B cell (primary cell): ENCODE data around the gene CCDC186. TPM values are rescaled to one million over a fixed set of nuclear protein-coding genes. Genes with fewer than 3 reads are reported as not detected.

Experiments used
- ATAC-seq: fragments of 200-7000 bp; cut with Tn5 transposase; one replicate; pipeline ENCODE4 v1.10.0; 2021; ENCODE audit warnings: low read depth, mild to moderate bottlenecking, moderate number of reproducible peaks, moderate library complexity
- CTCF ChIA-PET: fragments of 350-600 bp; sonication (Branson Sonifier 250); formaldehyde crosslinking; loops from one replicate; lab custom pipeline; 2021; ENCODE audit warnings: antibody characterized with exemption, inconsistent platforms; lab: Charles Lee
- POLR2A ChIA-PET: fragments of 350-600 bp; sonication (Branson Sonifier 250); formaldehyde crosslinking; loops from one replicate; lab custom pipeline; 2021; ENCODE audit warnings: antibody characterized with exemption; lab: Charles Lee
- DNase-seq: peaks from one replicate; pipeline ENCODE4 v3.0.0; 2013
- H2AFZ ChIP-seq: 2 replicates; pipeline ENCODE4 v1.6.1; 2012; ENCODE audit warnings: mild to moderate bottlenecking, low read depth, low read length; ENCODE audit not compliant: insufficient read depth, poor library complexity, severe bottlenecking
- H3K27ac ChIP-seq, 2 donors: 1 replicate in 1 of 2; 2 replicates in 1 of 2; pipeline ENCODE4 v1.5.1; 2012 to 2013; ENCODE audit warnings: low read length in 2 of 2, mild to moderate bottlenecking in 2 of 2, moderate library complexity in 1 of 2
- H3K27me3 ChIP-seq, 4 experiments: fragments of 200-600 bp in 1 of 4; sonication (generic) in 1 of 4; replicated peaks in 1 of 4; 1 replicate in 2 of 4; 2 replicates in 2 of 4; pipeline versions ENCODE4 v1.6.1 to v1.7.0; 2013 to 2016; ENCODE audit warnings: low read length in 3 of 4, mild to moderate bottlenecking in 2 of 4, mixed read lengths in 1 of 4, moderate library complexity in 1 of 4; ENCODE audit not compliant: insufficient read depth in 4 of 4, control insufficient read depth in 3 of 4; ENCODE audit errors: control extremely low read depth in 1 of 4
- H3K36me3 ChIP-seq, 2 experiments: replicated peaks in 1 of 2; 1 replicate in 1 of 2; 2 replicates in 1 of 2; pipeline versions ENCODE4 v1.6.1 to v1.7.1; 2013; ENCODE audit warnings: low read length in 1 of 2; ENCODE audit not compliant: insufficient read depth in 2 of 2, control insufficient read depth in 1 of 2; ENCODE audit errors: control extremely low read depth in 1 of 2, extremely low read depth in 1 of 2
- H3K4me1 ChIP-seq, 2 donors: fragments of 200-600 bp in 1 of 2; sonication (generic) in 1 of 2; 1 replicate in 1 of 2; 2 replicates in 1 of 2; pipeline versions ENCODE4 v1.5.1 to v1.6.1; 2013 to 2017; ENCODE audit warnings: low read length in 2 of 2; ENCODE audit not compliant: control insufficient read depth in 2 of 2, insufficient read depth in 2 of 2
- H3K4me2 ChIP-seq: replicated peaks from 2 replicates; pipeline ENCODE3; 2012; ENCODE audit warnings: mild to moderate bottlenecking, low read depth, low read length; ENCODE audit not compliant: poor library complexity, severe bottlenecking
- H3K4me3 ChIP-seq, 5 experiments: fragments of 200-600 bp in 1 of 5; sonication (generic) in 1 of 5; 1 replicate in 3 of 5; 2 replicates in 2 of 5; pipeline versions ENCODE4 v1.5.1 to v1.7.0; 2011 to 2016; ENCODE audit warnings: low read length in 4 of 5, mild to moderate bottlenecking in 4 of 5, low read depth in 2 of 5, control low read depth in 1 of 5, moderate library complexity in 1 of 5; ENCODE audit not compliant: insufficient read depth in 1 of 5; ENCODE audit errors: control extremely low read depth in 1 of 5, extremely low read depth in 1 of 5
- H3K79me2 ChIP-seq: fragments of 200-600 bp; sonication (generic); one replicate; pipeline ENCODE4 v1.6.0; 2016; ENCODE audit warnings: low read length; ENCODE audit not compliant: control insufficient read depth, insufficient read depth
- H3K9ac ChIP-seq: fragments of 200-600 bp; sonication (generic); 2 replicates; pipeline ENCODE4 v1.6.1; 2017; ENCODE audit warnings: mild to moderate bottlenecking, low read length, moderate library complexity
- H3K9me3 ChIP-seq, 3 donors: one replicate each; pipeline versions ENCODE4 v1.6.1 to v1.7.1; 2013; ENCODE audit warnings: low read length in 2 of 3; ENCODE audit not compliant: control insufficient read depth in 2 of 3, insufficient read depth in 1 of 3; ENCODE audit errors: control extremely low read depth in 1 of 3
- H4K20me1 ChIP-seq: 2 replicates; pipeline ENCODE4 v1.6.0; 2012; ENCODE audit warnings: mild to moderate bottlenecking, low read length; ENCODE audit not compliant: insufficient read depth, control insufficient read depth, poor library complexity, severe bottlenecking
- H3K27ac Mint-ChIP-seq: one replicate; pipeline ENCODE4 v1.8.0; 2021; ENCODE audit warnings: mixed read lengths
- H3K27me3 Mint-ChIP-seq: one replicate; pipeline ENCODE4 v1.8.0; 2021; ENCODE audit warnings: mixed read lengths
- H3K4me1 Mint-ChIP-seq: one replicate; pipeline ENCODE4 v1.8.0; 2021; ENCODE audit warnings: mixed read lengths
- H3K4me3 Mint-ChIP-seq: one replicate; pipeline ENCODE4 v1.8.0; 2021; ENCODE audit warnings: mixed read lengths
- H3K9me3 Mint-ChIP-seq: one replicate; pipeline ENCODE4 v1.8.0; 2022; ENCODE audit warnings: mixed read lengths; ENCODE audit not compliant: insufficient read depth
- CTCF ChIP-seq: fragments of 200-600 bp; IDR thresholded peaks from one replicate; pipeline ENCODE4 v1.8.0; 2022; ENCODE audit warnings: antibody characterized with exemption, mild to moderate bottlenecking
- EZH2 ChIP-seq: IDR thresholded peaks from 2 replicates; pipeline ENCODE4 v1.6.1; 2012; ENCODE audit warnings: borderline replicate concordance, low read depth, mild to moderate bottlenecking, moderate library complexity, low read length; ENCODE audit not compliant: insufficient read depth, poor library complexity, severe bottlenecking
- WGBS: methylation state at CpG from one replicate; pipeline ENCODE4 v1.1.5; 2013; ENCODE audit warnings: missing lambda C conversion rate; ENCODE audit not compliant: insufficient coverage; 5-methylcytosine and 5-hydroxymethylcytosine counted together
- intact Hi-C: fragments of 100-400 bp; cut with micrococcal nuclease; formaldehyde crosslinking; loops from one replicate; pipeline ENCODE4 v1.10.0; 2022
- polyA plus RNA-seq: library from polyadenylated mRNA; depleted of rRNA; stranded (reverse); fragments of >200 nt; gene quantifications from 2 replicates; pipeline ENCODE4 v1.2.3, GENCODE V29; 2012
- total RNA-seq, 2 donors: library from RNA; stranded (reverse); fragments of 120-200 nt in 1 of 2; gene quantifications; 1 replicate in 1 of 2; 2 replicates in 1 of 2; pipeline versions ENCODE4 v1.2.3 to v1.2.4, GENCODE V29; 2013 to 2022

Gene CCDC186
- total and polyA plus RNA-seq, 2 donors (not counting 1 experiment from before 2014, with no cell fraction given) = 8.0 to 33.8 TPM

DNA sequence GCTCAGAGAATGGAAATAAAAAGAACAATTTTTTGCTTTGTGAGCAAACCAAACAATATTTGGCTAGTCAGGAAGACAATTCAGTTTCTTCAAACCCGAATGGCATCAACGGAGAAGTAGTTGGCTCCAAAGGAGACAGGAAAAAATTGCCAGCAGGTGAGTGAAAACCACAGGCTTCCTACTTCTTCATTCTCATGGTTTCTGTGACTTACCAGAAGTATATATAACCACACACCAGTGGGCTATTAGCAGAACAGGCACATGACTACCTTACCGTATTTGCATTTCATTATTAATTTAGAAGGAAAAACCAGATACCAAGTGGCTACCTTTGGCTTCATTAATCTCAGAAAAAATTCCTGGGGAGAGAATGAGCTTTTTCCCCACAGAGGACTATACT is 14.0 kb upstream of the CCDC186 start:
- Histone ChIP-seq H3K27ac (no peak overlapping the region), H3K27me3 (no peaks in the 10 kb centered on the region), H4K20me1 (no peaks in the 10 kb centered on the region), H3K79me2 (no peaks in the 10 kb centered on the region), H3K4me3 (no peak overlapping the region), H3K4me1 (peaks cover 6 to 8% of the 10 kb centered on the region in 2 donors), H3K9ac (no peak overlapping the region), H3K9me3 (no peaks in the 10 kb centered on the region), H3K36me3 (no peaks in the 10 kb centered on the region), H2AFZ (no peak overlapping the region), H3K4me2 (no peak overlapping the region)
- intact Hi-C loops = no loop called here
- H3K27ac Mint-ChIP-seq = no peak overlapping the region
- peak; percentile 15 for DNase-seq
- peaks cover 11% of the 10 kb centered on the region for H3K27me3 Mint-ChIP-seq
- no peaks in the 10 kb centered on the region for H3K9me3 Mint-ChIP-seq
- H3K4me3 Mint-ChIP-seq = no peak overlapping the region
- H3K4me1 Mint-ChIP-seq = peaks cover 8% of the 10 kb centered on the region
- ChIA-PET POLR2A (no interaction called here), CTCF (no interaction called here)
- WGBS = 0% methylated on average over 2 of the region's 3 CpGs
- TF ChIP-seq EZH2 = no peak
- no peak for TF ChIP-seq CTCF
- no peak for ATAC-seq

GRCh38 chr10:114184276-114184675 is 10.3 kb upstream of the CCDC186 start:
- DNase-seq = no peak
- WGBS = 100% methylated on average over 3 of the region's 5 CpGs
- Histone ChIP-seq H2AFZ (no peak overlapping the region), H4K20me1 (no peaks in the 10 kb centered on the region), H3K4me3 (no peak overlapping the region), H3K4me1 (peaks cover 6 to 8% of the 10 kb centered on the region in 2 donors), H3K36me3 (no peaks in the 10 kb centered on the region), H3K79me2 (no peaks in the 10 kb centered on the region), H3K4me2 (no peak overlapping the region), H3K9me3 (no peaks in the 10 kb centered on the region), H3K9ac (no peak overlapping the region), H3K27me3 (no peaks in the 10 kb centered on the region), H3K27ac (no peak overlapping the region)
- peaks cover 8% of the 10 kb centered on the region for H3K4me1 Mint-ChIP-seq
- no peak for ATAC-seq
- H3K9me3 Mint-ChIP-seq = no peaks in the 10 kb centered on the region
- peaks cover 11% of the 10 kb centered on the region for H3K27me3 Mint-ChIP-seq
- CTCF ChIA-PET = interaction anchor here (1.0 kb wide), 1 partner anchor 119 kb away, joined by 3 read pairs; no protein-coding TSS in a partner anchor
- intact Hi-C loops = no loop called here
- no peak overlapping the region for H3K4me3 Mint-ChIP-seq
- POLR2A ChIA-PET = no interaction called here
- no peak overlapping the region for H3K27ac Mint-ChIP-seq
- TF ChIP-seq EZH2 (no peak), CTCF (no peak)
